ENCODE data around the gene L3MBTL2.

L3MBTL2 gene

GRCh38 chr22:41237707-41238569 is 32.8 kb downstream of the L3MBTL2 start:
- H3K9ac ChIP-seq = no peak overlapping the region; the same call in 1 of the 2 replicates
- H3K4me2 ChIP-seq = peak overlapping the region; percentile 44; the same call in 1 of the 2 replicates
- TF ChIP-seq CTCF (conservative IDR thresholded peaks at IDR 0.05; ENCODE audit: low read depth, low read length) = no peak; the same call in 1 of the 2 replicates

GRCh38 chr22:41238570-41239442 is 33.7 kb downstream of the L3MBTL2 start:
- H3K9ac ChIP-seq = no peak overlapping the region
- no peak overlapping the region for H2AFZ ChIP-seq (ENCODE audit: low read depth)
- H3K4me1 ChIP-seq (ENCODE audit: low read depth, poor library complexity, severe bottlenecking) = no peaks in the 10 kb centered on the region
- H3K79me2 ChIP-seq (ENCODE audit: insufficient read depth, low read depth) = no peaks in the 10 kb centered on the region
- no peaks in the 10 kb centered on the region for H3K27me3 ChIP-seq (ENCODE audit: insufficient read depth, low read depth)
- H3K4me2 ChIP-seq = no peak overlapping the region
- H4K20me1 ChIP-seq (ENCODE audit: insufficient read depth) = no peaks in the 10 kb centered on the region
- no peak for TF ChIP-seq CTCF (conservative IDR thresholded peaks at IDR 0.05; ENCODE audit: low read depth, low read length)
- H3K36me3 ChIP-seq (ENCODE audit: insufficient read depth) = no peaks in the 10 kb centered on the region
- H3K27ac ChIP-seq = no peak overlapping the region
- no peak overlapping the region for H3K4me3 ChIP-seq (IDR thresholded peaks at IDR 0.05; ENCODE audit: insufficient read depth, low read depth, low read length)

More at GRCh38 chr22:41237707-41238569, 32.8 kb downstream of the L3MBTL2 start:
- Histone ChIP-seq H3K27me3 (ENCODE audit: insufficient read depth, low read depth) (no peaks in the 10 kb centered on the region), H3K27ac (no peak overlapping the region), H2AFZ (ENCODE audit: low read depth) (peak overlapping the region; percentile 61), H3K36me3 (ENCODE audit: insufficient read depth) (no peaks in the 10 kb centered on the region), H4K20me1 (ENCODE audit: insufficient read depth) (no peaks in the 10 kb centered on the region), H3K4me3 (IDR thresholded peaks at IDR 0.05; ENCODE audit: insufficient read depth, low read depth, low read length) (no peak overlapping the region), H3K4me1 (ENCODE audit: low read depth, poor library complexity, severe bottlenecking) (no peaks in the 10 kb centered on the region), H3K79me2 (ENCODE audit: insufficient read depth, low read depth) (no peaks in the 10 kb centered on the region)

- H3K4me2 ChIP-seq = no peak overlapping the region
- TF ChIP-seq CTCF (conservative IDR thresholded peaks at IDR 0.05; ENCODE audit: low read depth, low read length) = no peak
- no peaks in the 10 kb centered on the region for H3K4me1 ChIP-seq (ENCODE audit: low read depth, poor library complexity, severe bottlenecking)
- H3K4me3 ChIP-seq (IDR thresholded peaks at IDR 0.05; ENCODE audit: insufficient read depth, low read depth, low read length) = no peak overlapping the region
- H4K20me1 ChIP-seq (ENCODE audit: insufficient read depth) = no peaks in the 10 kb centered on the region
- no peak overlapping the region for H3K27ac ChIP-seq
- no peaks in the 10 kb centered on the region for H3K79me2 ChIP-seq (ENCODE audit: insufficient read depth, low read depth)
- H3K27me3 ChIP-seq (ENCODE audit: insufficient read depth, low read depth) = no peaks in the 10 kb centered on the region
- H2AFZ ChIP-seq (ENCODE audit: low read depth) = no peak overlapping the region
- H3K36me3 ChIP-seq (ENCODE audit: insufficient read depth) = no peaks in the 10 kb centered on the region
- H3K9ac ChIP-seq = no peak overlapping the region
Observed at GRCh38 chr22:41239443-41240128, 34.5 kb downstream of the L3MBTL2 start.

- Histone ChIP-seq H2AFZ (ENCODE audit: low read depth) (no peak within 1 kb of the TSS), H4K20me1 (ENCODE audit: insufficient read depth) (no peaks in the 10 kb centered on the region), H3K27me3 (ENCODE audit: insufficient read depth, low read depth) (no peaks in the 10 kb centered on the region), H3K36me3 (ENCODE audit: insufficient read depth) (no peaks in the 10 kb centered on the region), H3K4me1 (ENCODE audit: low read depth, poor library complexity, severe bottlenecking) (no peaks in the 10 kb centered on the region), H3K4me3 (IDR thresholded peaks at IDR 0.05; ENCODE audit: insufficient read depth, low read depth, low read length) (no peak within 1 kb of the TSS), H3K9ac (no peak within 1 kb of the TSS), H3K79me2 (ENCODE audit: insufficient read depth, low read depth) (no peaks in the 10 kb centered on the region), H3K4me2 (no peak within 1 kb of the TSS), H3K27ac (no peak within 1 kb of the TSS)
- TF ChIP-seq CTCF (conservative IDR thresholded peaks at IDR 0.05; ENCODE audit: low read depth, low read length) = no peak
Observed at GRCh38 chr22:41240377-41241132, 35.4 kb downstream of the L3MBTL2 start, which contains the start of gene CHADL. Gene CHADL, minus strand, starts transcription at chr22:41240931. Its CDS starts 50 bp downstream, at chr22:41240881.

Measured in KMS-11 (cell line).